Omental fat pad (tissue), 4 donors: ENCODE results near the gene EFHC2. TPM values are rescaled to one million over a fixed set of nuclear protein-coding genes. Genes with fewer than 3 reads are reported as not detected.

ENCODE experiments used
- ATAC-seq: fragments of 150-250 bp; one replicate; pipeline ENCODE4 v1.9.1; 2016; ENCODE audit warnings: mild to moderate bottlenecking, moderate library complexity; ENCODE audit not compliant: low FRiP score
- DNase-seq: peaks from one replicate; pipeline ENCODE4 v3.0.0-alpha.2; 2019; ENCODE audit warnings: low spot score
- total RNA-seq, 4 donors: library from RNA; depleted of rRNA; stranded (reverse); fragments of >200 nt; gene quantifications; one replicate each; pipeline ENCODE4 v1.1.0, GENCODE V29; 2016
- TF ChIP-seq, protein P1 (sequence below), 3 donors: fragments of 450-650 bp; IDR thresholded peaks; one replicate each; pipeline ENCODE4 v1.5.1; 2016 to 2017; ENCODE audit warnings: antibody characterized with exemption in 3 of 3, mild to moderate bottlenecking in 3 of 3, moderate library complexity in 2 of 3

Gene EFHC2
- total RNA-seq, 4 donors from 2014 or later, result 0.60 to 1.6 TPM; not detected in 2

- TF ChIP-seq, protein P1, sequence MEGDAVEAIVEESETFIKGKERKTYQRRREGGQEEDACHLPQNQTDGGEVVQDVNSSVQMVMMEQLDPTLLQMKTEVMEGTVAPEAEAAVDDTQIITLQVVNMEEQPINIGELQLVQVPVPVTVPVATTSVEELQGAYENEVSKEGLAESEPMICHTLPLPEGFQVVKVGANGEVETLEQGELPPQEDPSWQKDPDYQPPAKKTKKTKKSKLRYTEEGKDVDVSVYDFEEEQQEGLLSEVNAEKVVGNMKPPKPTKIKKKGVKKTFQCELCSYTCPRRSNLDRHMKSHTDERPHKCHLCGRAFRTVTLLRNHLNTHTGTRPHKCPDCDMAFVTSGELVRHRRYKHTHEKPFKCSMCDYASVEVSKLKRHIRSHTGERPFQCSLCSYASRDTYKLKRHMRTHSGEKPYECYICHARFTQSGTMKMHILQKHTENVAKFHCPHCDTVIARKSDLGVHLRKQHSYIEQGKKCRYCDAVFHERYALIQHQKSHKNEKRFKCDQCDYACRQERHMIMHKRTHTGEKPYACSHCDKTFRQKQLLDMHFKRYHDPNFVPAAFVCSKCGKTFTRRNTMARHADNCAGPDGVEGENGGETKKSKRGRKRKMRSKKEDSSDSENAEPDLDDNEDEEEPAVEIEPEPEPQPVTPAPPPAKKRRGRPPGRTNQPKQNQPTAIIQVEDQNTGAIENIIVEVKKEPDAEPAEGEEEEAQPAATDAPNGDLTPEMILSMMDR (IDR thresholded peaks at IDR 0.05), result no peak
- DNase-seq, result no peak
- ATAC-seq, result no peak
These were observed 1.2 kb upstream of the EFHC2 start for GRCh38 chrX:44344687-44345086.

DNA sequence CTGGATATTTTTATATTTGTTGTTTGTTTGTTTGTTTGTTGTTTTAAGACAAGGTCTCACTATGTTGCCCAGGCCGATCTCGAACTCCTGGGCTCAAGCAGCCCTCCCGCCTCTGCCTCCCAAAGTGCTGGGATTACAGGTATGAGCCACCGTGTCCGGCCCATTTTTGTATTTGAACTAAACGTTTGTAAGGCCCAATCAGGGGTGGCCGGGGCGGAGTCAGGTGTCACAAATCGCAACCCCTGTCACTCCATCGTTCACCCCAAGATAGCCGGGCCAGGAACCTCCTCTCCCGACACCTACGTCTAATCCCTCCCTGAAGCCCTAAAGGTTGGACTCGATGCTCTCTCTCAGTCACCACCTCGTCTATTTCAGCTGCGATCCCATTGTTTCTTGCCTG is 722 bp upstream of the EFHC2 start:
- TF ChIP-seq, protein P1 (IDR thresholded peaks at IDR 0.05), result no peak
- DNase-seq (no peak), ATAC-seq (no peak)

DNA sequence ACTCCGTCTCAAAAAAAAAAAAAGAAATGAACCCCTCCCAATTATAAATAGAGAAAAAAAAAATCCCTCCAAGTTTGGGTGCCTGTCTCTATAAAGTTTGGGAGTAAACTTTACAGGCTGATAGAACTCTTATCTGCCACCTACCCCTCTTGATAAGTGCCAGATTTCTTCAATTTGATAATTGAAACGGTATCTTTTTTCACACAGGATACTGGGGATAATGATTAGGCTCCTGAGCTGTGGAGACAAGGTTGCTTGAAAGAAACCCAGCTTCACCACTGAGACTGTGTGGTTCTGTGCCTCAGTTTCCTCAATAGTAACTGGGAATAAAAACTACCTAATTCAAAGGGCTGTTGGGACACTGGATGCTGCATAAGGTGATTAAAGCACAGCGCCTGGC is 606 bp downstream of the EFHC2 start:
- TF ChIP-seq, protein P1 (IDR thresholded peaks at IDR 0.05), result no peak
- DNase-seq, result no peak
- ATAC-seq, result no peak

- ATAC-seq (no peak), DNase-seq (no peak)
- TF ChIP-seq, protein P1 (IDR thresholded peaks at IDR 0.05), result no peak
These were observed 5.1 kb downstream of the EFHC2 start for GRCh38 chrX:44338361-44338760.

DNA sequence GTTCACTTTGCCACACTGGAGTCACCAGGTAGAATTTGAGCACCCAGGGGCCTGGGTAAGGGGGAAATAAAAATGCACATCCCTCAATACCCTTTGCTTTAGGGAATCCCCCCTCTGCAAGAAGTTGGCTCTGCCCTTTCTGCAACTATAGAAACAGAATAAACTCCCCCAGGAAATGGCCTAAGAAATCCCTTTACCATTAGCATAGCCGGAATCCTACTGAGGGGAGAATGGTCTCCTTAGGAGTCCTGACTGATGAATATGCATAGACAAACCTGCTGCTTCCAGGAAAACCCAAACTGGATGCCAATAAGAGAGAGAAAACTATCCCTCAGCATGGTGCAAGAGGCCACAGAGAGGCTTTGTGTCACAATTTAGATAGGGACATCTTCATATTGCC is 11.0 kb downstream of the EFHC2 start:
- TF ChIP-seq, protein P1 (IDR thresholded peaks at IDR 0.05), result no peak
- DNase-seq (no peak), ATAC-seq (no peak)

- ATAC-seq (no peak), DNase-seq (no peak)
- TF ChIP-seq, protein P1 (IDR thresholded peaks at IDR 0.05), result no peak
These were observed 13.2 kb downstream of the EFHC2 start for GRCh38 chrX:44330227-44330626.

- TF ChIP-seq, protein P1 (IDR thresholded peaks at IDR 0.05), result no peak
- ATAC-seq (no peak), DNase-seq (no peak)
These were observed 23.9 kb downstream of the EFHC2 start for GRCh38 chrX:44319550-44319949.
